Hepatocyte (in vitro differentiated cells): ENCODE data around the gene RNF130. TPM values are rescaled to one million over a fixed set of nuclear protein-coding genes. Genes with fewer than 3 reads are reported as not detected.

Source experiments
- DNase-seq: peaks from one replicate; pipeline ENCODE4 v3.0.0-alpha.2; 2016; ENCODE audit warnings: low spot score
- H2AFZ ChIP-seq: fragments of 200-600 bp; sonication (generic); 2 replicates; pipeline ENCODE4 v1.6.0; 2016; ENCODE audit warnings: antibody characterized with exemption, mild to moderate bottlenecking
- H3K27ac ChIP-seq: fragments of 200-600 bp; sonication (generic); 2 replicates; pipeline ENCODE4 v1.5.1; 2016; ENCODE audit warnings: mild to moderate bottlenecking
- H3K27me3 ChIP-seq: fragments of 200-600 bp; sonication (generic); 2 replicates; pipeline ENCODE4 v1.6.1; 2016
- H3K36me3 ChIP-seq: fragments of 200-600 bp; sonication (generic); replicated peaks from 2 replicates; pipeline ENCODE4 v1.5.1; 2016; ENCODE audit warnings: low read depth; ENCODE audit not compliant: insufficient read depth
- H3K4me1 ChIP-seq: fragments of 200-600 bp; sonication (generic); 2 replicates; pipeline ENCODE4 v1.5.1; 2016; ENCODE audit warnings: mild to moderate bottlenecking, moderate library complexity; ENCODE audit not compliant: insufficient read depth
- H3K4me2 ChIP-seq: fragments of 200-600 bp; sonication (generic); 2 replicates; pipeline ENCODE4 v1.6.0; 2016
- H3K4me3 ChIP-seq: fragments of 200-600 bp; sonication (generic); 2 replicates; pipeline ENCODE4 v1.5.1; 2016; ENCODE audit warnings: mild to moderate bottlenecking
- H3K79me2 ChIP-seq: fragments of 200-600 bp; sonication (generic); 2 replicates; pipeline ENCODE4 v1.6.0; 2017; ENCODE audit warnings: mild to moderate bottlenecking
- H3K9me2 ChIP-seq: fragments of 200-600 bp; sonication (generic); replicated peaks from 2 replicates; pipeline ENCODE4 v1.6.0; 2017; ENCODE audit warnings: mild to moderate bottlenecking; ENCODE audit not compliant: insufficient read depth
- H3K9me3 ChIP-seq: fragments of 200-600 bp; sonication (generic); 2 replicates; pipeline ENCODE4 v1.5.1; 2016; ENCODE audit warnings: low read depth, mild to moderate bottlenecking
- H4K20me1 ChIP-seq: fragments of 200-600 bp; sonication (generic); 2 replicates; pipeline ENCODE4 v1.6.0; 2016; ENCODE audit warnings: mild to moderate bottlenecking; ENCODE audit not compliant: insufficient read depth, poor library complexity, severe bottlenecking
- EZH2 ChIP-seq: fragments of 200-600 bp; sonication (generic); IDR thresholded peaks from 2 replicates; pipeline ENCODE4 v1.6.1; 2016; ENCODE audit warnings: antibody characterized with exemption, mild to moderate bottlenecking, borderline replicate concordance
- EZH2phosphoT487 ChIP-seq: fragments of 200-600 bp; sonication (generic); IDR thresholded peaks from one replicate; pipeline ENCODE4 v1.6.1; 2018; ENCODE audit warnings: antibody characterized with exemption, mild to moderate bottlenecking, low read depth, moderate library complexity; ENCODE audit not compliant: unreplicated experiment, severe bottlenecking
- WGBS: methylation state at CpG from one replicate; pipeline ENCODE4 v1.1.6; 2016; ENCODE audit warnings: low lambda C conversion rate; ENCODE audit errors: missing lambda C conversion rate; 5-methylcytosine and 5-hydroxymethylcytosine counted together
- polyA plus RNA-seq: library from polyadenylated mRNA; unstranded; fragments of >200 nt; fragmentation: Nextera tagmentation; extraction: Ambion mirVana; gene quantifications from 2 replicates; pipeline ENCODE4 v1.2.1, GENCODE V29; 2016
- total RNA-seq: library from RNA; depleted of rRNA; stranded (reverse); fragments of >200 nt; gene quantifications from 2 replicates; pipeline ENCODE4 v1.2.3, GENCODE V29; 2014
- TF ChIP-seq, protein P1 (sequence below): fragments of 200-600 bp; sonication (generic); IDR thresholded peaks from 2 replicates; pipeline ENCODE4 v1.5.1; 2016; ENCODE audit warnings: antibody characterized with exemption, mild to moderate bottlenecking; ENCODE audit not compliant: poor library complexity

RNF130 gene
- total and polyA plus RNA-seq, 2 experiments from 2014 or later: 42.4 to 64.9 TPM

GRCh38 chr5:180060192-180060591, 11.4 kb downstream of the RNF130 start:
- H3K9me3 ChIP-seq: no peaks in the 10 kb centered on the region
- H2AFZ ChIP-seq: no peak overlapping the region
- H3K4me2 ChIP-seq: no peak overlapping the region
- H3K4me1 ChIP-seq: no peaks in the 10 kb centered on the region
- H3K79me2 ChIP-seq: peaks cover 85% of the 10 kb centered on the region
- peaks cover 25% of the 10 kb centered on the region for H4K20me1 ChIP-seq
- H3K9me2 ChIP-seq: no peaks in the 10 kb centered on the region
- H3K27me3 ChIP-seq: no peaks in the 10 kb centered on the region
- no peaks in the 10 kb centered on the region for H3K36me3 ChIP-seq
- no peak for DNase-seq
- H3K27ac ChIP-seq: no peak overlapping the region
- no peak overlapping the region for H3K4me3 ChIP-seq
- 86% methylated on average over 7 of the region's 7 CpGs for WGBS
- TF ChIP-seq EZH2 (no peak), EZH2phosphoT487 (no peak)
- TF ChIP-seq, protein P1, sequence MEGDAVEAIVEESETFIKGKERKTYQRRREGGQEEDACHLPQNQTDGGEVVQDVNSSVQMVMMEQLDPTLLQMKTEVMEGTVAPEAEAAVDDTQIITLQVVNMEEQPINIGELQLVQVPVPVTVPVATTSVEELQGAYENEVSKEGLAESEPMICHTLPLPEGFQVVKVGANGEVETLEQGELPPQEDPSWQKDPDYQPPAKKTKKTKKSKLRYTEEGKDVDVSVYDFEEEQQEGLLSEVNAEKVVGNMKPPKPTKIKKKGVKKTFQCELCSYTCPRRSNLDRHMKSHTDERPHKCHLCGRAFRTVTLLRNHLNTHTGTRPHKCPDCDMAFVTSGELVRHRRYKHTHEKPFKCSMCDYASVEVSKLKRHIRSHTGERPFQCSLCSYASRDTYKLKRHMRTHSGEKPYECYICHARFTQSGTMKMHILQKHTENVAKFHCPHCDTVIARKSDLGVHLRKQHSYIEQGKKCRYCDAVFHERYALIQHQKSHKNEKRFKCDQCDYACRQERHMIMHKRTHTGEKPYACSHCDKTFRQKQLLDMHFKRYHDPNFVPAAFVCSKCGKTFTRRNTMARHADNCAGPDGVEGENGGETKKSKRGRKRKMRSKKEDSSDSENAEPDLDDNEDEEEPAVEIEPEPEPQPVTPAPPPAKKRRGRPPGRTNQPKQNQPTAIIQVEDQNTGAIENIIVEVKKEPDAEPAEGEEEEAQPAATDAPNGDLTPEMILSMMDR: no peak

GRCh38 chr5:180059326-180059725, 12.2 kb downstream of the RNF130 start:
- WGBS: 78% methylated on average over 6 of the region's 6 CpGs
- no peaks in the 10 kb centered on the region for H3K36me3 ChIP-seq
- no peak overlapping the region for H3K4me2 ChIP-seq
- TF ChIP-seq EZH2phosphoT487: no peak
- H3K9me2 ChIP-seq: no peaks in the 10 kb centered on the region
- no peaks in the 10 kb centered on the region for H3K27me3 ChIP-seq
- no peak for DNase-seq
- no peak overlapping the region for H3K27ac ChIP-seq
- H4K20me1 ChIP-seq: peaks cover 26% of the 10 kb centered on the region
- no peak overlapping the region for H3K4me3 ChIP-seq
- H3K9me3 ChIP-seq: no peaks in the 10 kb centered on the region
- H2AFZ ChIP-seq: no peak overlapping the region
- peaks cover 83% of the 10 kb centered on the region for H3K79me2 ChIP-seq
- H3K4me1 ChIP-seq: no peaks in the 10 kb centered on the region

DNA sequence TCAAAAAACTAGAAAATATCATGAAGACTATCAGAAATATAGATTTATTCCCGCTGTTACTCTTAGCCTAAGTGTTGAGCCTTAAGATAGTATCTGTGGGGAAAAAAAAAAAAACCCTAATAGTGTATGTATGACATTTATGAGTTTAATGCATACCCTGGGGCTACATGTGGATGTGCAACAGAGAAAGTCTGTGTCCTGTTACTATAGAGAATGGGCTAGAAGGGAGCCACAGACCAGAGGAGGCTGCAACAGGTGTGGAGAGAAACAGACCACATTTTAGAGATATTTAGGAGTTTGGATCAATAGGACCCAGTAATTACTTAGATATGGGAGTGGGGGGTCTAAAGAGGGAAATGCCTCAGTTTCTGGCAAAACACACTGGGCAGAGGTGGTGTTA, 15.4 kb downstream of the RNF130 start:
- Histone ChIP-seq H4K20me1 (peaks cover 27% of the 10 kb centered on the region), H3K36me3 (no peaks in the 10 kb centered on the region), H3K4me2 (no peak overlapping the region), H2AFZ (no peak overlapping the region), H3K27me3 (no peaks in the 10 kb centered on the region), H3K9me2 (no peaks in the 10 kb centered on the region), H3K4me3 (no peak overlapping the region), H3K4me1 (no peaks in the 10 kb centered on the region), H3K79me2 (peaks cover 75% of the 10 kb centered on the region), H3K9me3 (no peaks in the 10 kb centered on the region), H3K27ac (no peak overlapping the region)
- no peak for DNase-seq
- WGBS: 95% methylated on average over 1 of the region's 1 CpG
- TF ChIP-seq EZH2 (no peak), EZH2phosphoT487 (no peak)
- TF ChIP-seq, protein P1: no peak

DNA sequence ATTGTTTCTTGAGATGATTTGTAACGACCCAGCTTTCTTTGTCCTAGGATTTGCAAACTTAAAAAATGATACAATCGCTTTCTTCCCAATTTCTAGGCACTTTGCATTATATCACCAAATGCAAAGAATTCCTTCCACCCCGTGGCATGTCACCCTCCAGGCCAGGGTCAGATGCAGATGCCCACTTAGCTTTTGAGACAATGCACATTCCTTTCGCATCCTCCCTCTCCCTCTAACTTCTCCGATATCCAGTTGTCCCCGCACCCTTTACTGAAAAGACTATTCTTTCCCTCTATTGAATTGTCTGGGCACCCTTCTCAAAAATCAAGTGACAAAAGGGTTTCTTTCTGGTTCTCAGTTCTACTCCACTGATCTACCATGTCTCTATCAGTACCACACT, 17.3 kb downstream of the RNF130 start:
- peaks cover 35% of the 10 kb centered on the region for H4K20me1 ChIP-seq
- H3K36me3 ChIP-seq: no peaks in the 10 kb centered on the region
- H3K27ac ChIP-seq: no peak overlapping the region
- no peak overlapping the region for H3K4me3 ChIP-seq
- 91% methylated on average over 6 of the region's 6 CpGs for WGBS
- no peak overlapping the region for H3K4me2 ChIP-seq
- H3K4me1 ChIP-seq: no peaks in the 10 kb centered on the region
- H3K27me3 ChIP-seq: no peaks in the 10 kb centered on the region
- peaks cover 77% of the 10 kb centered on the region for H3K79me2 ChIP-seq
- H2AFZ ChIP-seq: no peak overlapping the region
- no peaks in the 10 kb centered on the region for H3K9me3 ChIP-seq
- TF ChIP-seq, protein P1: no peak
- TF ChIP-seq EZH2: no peak
- TF ChIP-seq EZH2phosphoT487: no peak
- no peak for DNase-seq
- no peaks in the 10 kb centered on the region for H3K9me2 ChIP-seq
